NCI-H2081 treated with DMSO at 0.1 percent for 48 hours (cell line): ENCODE results near the gene CLHC1.
"Not testable (repeated sequence)": the region's sequence is repeated elsewhere in the genome, so short reads cannot be mapped to it uniquely, and the experiment has no call there.

Experiments
- DNase-seq: peaks from one replicate; lab custom pipeline; 2025; lab: John Stamatoyannopoulos, UW

The CLHC1 gene

GRCh38 chr2:55232084-55232862 lies at the start of gene CLHC1, which contains the start of gene RPS27A:
TSS of gene CLHC1 (minus strand) at chr2:55232293. CDS start at chr2:55222411, 9,882 bp downstream.
TSS of gene RPS27A (plus strand) at chr2:55232688. CDS start at chr2:55232825, 137 bp downstream.
- DNase-seq = peak; percentile 97

- not testable (repeated sequence) for DNase-seq
Observed at GRCh38 chr2:55280851-55281546, 48.9 kb upstream of the CLHC1 start.

DNA sequence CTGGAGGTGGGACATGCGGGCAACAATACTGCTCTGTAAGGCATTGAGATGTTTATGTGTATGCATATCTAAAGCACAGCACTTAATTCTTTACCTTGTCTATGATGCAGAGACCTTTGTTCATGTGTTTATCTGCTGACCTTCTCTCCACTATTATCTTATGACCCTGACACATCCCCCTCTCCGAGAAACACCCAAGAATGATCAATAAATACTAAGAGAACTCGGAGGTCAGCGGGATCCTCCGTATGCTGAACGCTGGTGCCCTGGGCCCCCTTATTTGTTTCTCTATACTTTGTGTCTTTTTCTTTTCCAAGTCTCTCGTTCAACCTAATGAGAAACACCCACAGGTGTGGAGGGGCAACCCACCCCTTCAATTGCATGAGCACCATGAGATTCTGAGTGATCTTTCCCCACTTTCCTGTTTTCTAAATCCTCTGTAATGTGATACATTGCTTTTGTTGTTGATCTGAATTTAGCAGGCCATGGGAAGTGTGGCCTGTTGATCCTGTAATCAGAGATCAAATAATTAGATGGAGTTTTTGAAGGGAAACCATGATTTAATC lies 47.8 kb upstream of the CLHC1 start:
- not testable (repeated sequence) for DNase-seq

DNA sequence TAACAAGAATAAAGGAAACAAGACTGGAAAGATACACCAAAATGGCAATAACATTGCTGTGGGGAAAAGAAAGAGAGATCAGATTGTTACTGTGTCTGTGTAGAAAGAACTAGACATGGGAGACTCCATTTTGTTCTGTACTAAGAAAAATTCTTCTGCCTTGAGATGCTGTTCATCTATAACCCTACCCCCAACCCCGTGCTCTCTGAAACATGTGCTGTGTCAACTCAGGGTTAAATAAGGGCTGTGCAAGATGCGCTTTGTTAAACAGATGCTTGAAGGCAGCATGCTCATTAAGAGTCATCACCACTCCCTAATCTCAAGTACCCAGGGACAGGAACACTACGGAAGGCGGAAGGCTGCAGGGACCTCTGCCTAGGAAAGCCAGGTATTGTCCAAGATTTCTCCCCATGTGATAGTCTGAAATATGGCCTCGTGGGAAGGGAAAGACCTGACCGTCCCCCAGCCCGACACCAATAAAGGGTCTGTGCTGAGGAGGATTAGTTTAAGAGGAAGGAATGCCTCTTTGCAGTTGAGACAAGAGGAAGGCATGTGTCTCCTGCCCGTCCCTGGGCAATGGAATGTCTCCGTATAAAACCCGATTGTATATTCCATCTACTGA lies 47.2 kb upstream of the CLHC1 start:
- not testable (repeated sequence) for DNase-seq

- DNase-seq = no peak
Observed at GRCh38 chr2:55277310-55277709, 45.2 kb upstream of the CLHC1 start.

GRCh38 chr2:55274346-55274745 lies 42.3 kb upstream of the CLHC1 start:
- DNase-seq = not testable (repeated sequence)

GRCh38 chr2:55269645-55269990 lies 37.5 kb upstream of the CLHC1 start:
- no peak for DNase-seq

- peak; percentile 86 for DNase-seq
Observed at GRCh38 chr2:55268907-55269644, 37.0 kb upstream of the CLHC1 start, which contains the start of gene MTIF2. TSS of gene MTIF2 (minus strand) at chr2:55269231. CDS start at chr2:55263858, 5,373 bp downstream.

DNA sequence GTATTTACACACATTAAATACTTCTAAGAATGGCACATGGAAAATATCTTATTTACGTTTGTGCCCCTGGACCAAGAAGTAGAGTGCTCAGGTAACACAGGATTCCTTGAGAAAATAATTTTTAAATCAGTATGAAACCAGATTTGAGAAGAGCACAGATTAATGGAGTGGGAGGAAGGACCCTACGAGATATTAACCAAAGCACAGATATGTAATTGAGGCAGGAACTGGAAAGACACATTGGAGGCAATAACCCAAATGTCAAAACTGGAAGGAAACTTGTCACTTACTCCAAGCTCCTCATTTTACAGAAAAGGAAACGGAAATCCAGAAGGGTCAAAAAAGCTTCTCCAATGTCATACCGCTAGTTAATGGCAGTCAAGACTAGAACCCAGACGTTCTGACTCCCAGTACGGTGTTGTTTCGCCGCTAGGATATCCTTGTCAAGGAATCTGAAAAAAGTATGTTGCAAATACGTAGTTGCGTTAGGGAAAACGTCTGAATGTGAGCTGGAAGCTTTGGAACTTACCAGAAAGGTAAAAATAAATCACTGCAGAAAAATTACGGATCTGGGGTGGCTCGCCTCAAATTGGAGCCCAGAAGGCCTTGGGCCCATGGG lies 36.3 kb upstream of the CLHC1 start:
- no peak for DNase-seq

DNA sequence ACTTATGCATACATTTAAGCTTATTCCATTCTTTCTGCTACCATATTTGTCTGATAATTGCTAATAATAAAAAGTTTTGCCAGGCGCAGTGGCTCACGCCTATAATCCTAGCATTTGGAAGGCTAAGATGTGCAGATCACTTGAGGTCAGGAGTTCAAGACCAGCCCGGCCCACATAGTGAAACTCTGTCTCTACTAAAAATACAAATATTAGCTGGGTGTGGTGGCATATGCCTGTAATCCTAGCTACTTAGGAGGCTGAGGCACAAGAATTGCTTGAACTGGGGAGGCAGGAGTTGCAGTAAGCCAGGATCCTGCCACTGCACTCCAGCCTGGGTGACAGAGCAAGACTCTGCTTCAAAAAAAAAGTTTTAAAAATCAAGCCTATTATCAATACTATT lies 27.5 kb upstream of the CLHC1 start:
- DNase-seq = not testable (repeated sequence)

DNA sequence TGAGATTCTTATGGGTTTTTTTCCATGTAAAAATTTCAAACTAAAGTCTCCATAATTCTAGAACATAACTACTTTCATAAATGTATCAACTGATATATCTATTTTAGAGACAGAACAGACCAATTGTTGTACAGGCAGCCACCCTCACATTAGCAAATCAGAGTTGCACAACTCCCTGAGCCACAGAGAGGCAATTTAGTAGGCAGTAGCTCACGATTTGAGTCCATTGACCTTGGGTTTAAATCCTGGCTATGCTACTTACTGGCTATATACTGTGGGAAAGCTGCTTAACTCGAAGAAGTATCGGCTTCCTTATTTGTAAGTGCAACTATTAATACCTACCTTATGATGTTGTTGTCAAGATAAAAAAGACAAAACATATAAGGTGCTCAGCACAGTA lies 20.7 kb upstream of the CLHC1 start:
- no peak for DNase-seq

GRCh38 chr2:55247025-55247424 lies 14.9 kb upstream of the CLHC1 start:
- no peak for DNase-seq

DNA sequence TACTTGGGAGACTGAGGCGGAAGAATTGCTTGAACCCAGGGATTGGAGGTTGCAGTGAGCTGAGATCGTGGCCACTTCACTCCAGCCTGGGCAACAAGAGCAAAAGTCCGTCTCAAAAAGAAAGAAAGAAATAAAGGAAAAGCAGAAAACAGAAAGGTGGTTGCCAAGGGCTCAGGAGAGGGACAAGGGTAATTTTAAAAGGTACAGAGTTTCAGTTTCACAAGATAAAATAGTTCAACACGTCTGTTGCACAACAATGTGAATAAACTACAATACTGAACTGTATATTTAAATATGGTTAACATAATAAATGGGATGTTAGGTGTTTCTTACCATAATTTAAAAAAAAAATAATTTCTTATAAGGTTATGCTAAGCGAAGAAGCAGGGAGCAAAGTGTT lies 13.3 kb upstream of the CLHC1 start:
- DNase-seq = no peak

DNA sequence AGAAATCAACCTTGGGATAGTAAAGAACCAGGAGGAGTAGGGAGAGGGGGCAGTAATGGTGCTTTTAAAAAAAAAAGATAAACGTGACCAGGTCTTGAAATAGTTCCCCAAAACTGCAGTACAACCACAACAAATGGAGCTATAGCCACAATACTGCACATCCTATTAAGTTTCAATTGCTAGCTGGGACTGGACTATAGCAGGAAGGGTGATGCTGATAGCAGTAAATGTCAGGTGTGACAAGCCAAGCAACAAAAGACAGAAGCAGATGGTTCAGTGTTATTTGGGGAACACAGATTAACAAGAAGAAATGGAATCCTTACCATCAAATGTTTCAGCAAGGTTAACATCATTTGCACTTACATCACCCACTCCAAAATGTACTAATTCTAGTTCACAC lies 10.5 kb upstream of the CLHC1 start:
- no peak for DNase-seq

DNA sequence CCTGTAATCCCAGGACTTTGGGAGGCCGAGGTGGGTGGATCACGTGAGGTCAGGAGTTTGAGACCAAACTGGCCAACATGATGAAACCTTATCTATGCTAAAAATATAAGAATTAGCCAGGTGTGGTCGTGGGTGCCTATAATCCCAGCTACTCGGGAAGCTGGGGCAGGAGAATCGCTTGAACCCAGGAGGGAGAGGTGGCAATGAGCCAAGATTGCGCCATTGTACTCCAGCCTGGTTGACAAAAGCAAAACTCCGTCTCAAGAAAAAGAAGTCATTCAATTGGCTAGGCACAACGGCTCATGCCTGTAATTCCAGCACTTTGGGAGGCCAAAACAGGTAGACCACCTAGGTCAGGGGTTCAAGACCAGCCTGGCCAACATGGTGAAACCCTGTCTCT lies 9.5 kb upstream of the CLHC1 start:
- not testable (repeated sequence) for DNase-seq

GRCh38 chr2:55239656-55240222 lies 7.6 kb upstream of the CLHC1 start:
- peak; percentile 25 for DNase-seq

DNA sequence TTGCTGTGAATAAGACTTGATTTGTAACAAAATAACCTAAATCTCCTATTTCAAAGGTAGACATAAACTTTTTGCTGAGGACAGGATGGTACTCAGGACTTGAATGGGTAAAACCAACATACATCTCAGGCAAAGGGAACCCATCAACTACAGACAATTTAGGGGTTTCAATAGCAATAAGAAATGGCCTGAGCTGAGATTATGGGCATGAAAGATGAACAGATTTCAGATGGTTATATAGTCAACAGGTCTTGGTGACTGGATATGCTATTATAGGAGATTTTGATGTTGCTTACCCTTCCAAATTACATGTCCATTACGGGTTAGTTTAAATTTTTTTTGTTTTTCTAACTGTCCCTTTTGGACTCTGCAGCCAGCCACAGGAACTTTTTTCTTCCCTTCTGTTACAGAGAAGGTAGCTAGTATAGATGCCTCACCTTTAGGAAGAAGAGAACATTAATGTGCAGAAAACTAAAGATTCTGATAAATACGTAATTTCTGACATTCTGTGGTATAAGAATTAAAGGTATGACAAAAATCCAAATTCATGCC lies 5.0 kb upstream of the CLHC1 start:
- DNase-seq = no peak

- no peak for DNase-seq
Observed at GRCh38 chr2:55235724-55236538, 3.8 kb upstream of the CLHC1 start.

- no peak for DNase-seq
Observed at GRCh38 chr2:55233658-55233940, 1.5 kb upstream of the CLHC1 start.
